Effector memory CD8-positive, alpha-beta T cell (primary cell): Measurements from ENCODE around the gene PABPC1L.

Source experiments
- ATAC-seq: fragments of 150-1000 bp; cut with Tn5 transposase; replicated peaks from 2 replicates; pipeline ENCODE4 v1.10.0; 2021; ENCODE audit warnings: mild to moderate bottlenecking, moderate library complexity
- DNase-seq, 3 experiments: peaks; one replicate each; pipeline ENCODE4 v3.0.0; 2021
- H3K27ac Mint-ChIP-seq, 2 donors: one replicate each; pipeline ENCODE4 v1.8.0; 2022; ENCODE audit warnings: mild to moderate bottlenecking in 2 of 2, mixed read lengths in 2 of 2, moderate library complexity in 2 of 2
- H3K27me3 Mint-ChIP-seq, 2 donors: one replicate each; pipeline ENCODE4 v1.8.0; 2022; ENCODE audit warnings: mixed read lengths in 2 of 2
- H3K36me3 Mint-ChIP-seq: one replicate; pipeline ENCODE4 v1.8.0; 2022; ENCODE audit warnings: mild to moderate bottlenecking, moderate library complexity, mixed read lengths; ENCODE audit not compliant: insufficient read depth
- H3K4me1 Mint-ChIP-seq, 2 donors: one replicate each; pipeline ENCODE4 v1.8.0; 2022; ENCODE audit warnings: low read depth in 2 of 2, mixed read lengths in 2 of 2
- H3K4me3 Mint-ChIP-seq, 2 donors: one replicate each; pipeline ENCODE4 v1.8.0; 2022; ENCODE audit warnings: mild to moderate bottlenecking in 2 of 2, mixed read lengths in 2 of 2, moderate library complexity in 2 of 2
- H3K9me3 Mint-ChIP-seq, 2 donors: one replicate each; pipeline ENCODE4 v1.8.0; 2022; ENCODE audit warnings: mixed read lengths in 2 of 2

Gene PABPC1L

DNA sequence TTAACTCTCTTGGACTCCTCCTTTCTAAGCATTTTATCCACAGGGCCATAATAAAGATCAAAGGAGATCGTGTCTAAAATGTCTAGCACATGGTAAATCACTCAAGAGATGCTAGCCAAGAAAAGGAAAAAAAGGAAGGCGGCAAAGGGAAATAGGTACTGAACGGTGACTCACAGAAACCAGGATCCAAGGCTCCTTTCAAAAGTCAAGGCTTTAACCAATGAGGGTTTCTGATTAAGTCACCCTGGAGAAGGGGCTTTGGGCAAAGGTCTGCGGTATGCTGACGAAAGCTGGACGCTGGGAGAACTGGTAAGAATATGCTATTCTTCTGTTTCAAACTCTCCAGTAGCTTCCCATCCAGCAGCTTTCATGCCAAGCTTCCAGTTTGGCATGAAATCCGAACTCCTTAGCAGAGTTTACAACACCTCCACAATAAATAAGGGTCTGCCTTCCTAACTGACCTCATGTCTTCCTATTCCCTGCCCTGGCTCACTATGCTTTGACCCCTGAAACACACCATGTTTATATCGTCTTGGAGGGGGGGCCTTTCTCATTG lies 49.3 kb downstream of the PABPC1L start:
- Mint-ChIP-seq H3K27ac (peak overlapping the region; percentile 84 to 88), H3K4me1 (peaks cover 23 to 39% of the 10 kb centered on the region in 2 donors), H3K27me3 (no peaks in the 10 kb centered on the region), H3K9me3 (no peaks in the 10 kb centered on the region), H3K36me3 (peaks cover 23% of the 10 kb centered on the region), H3K4me3 (peak overlapping the region; percentile 94 to 95)
- DNase-seq (no peak), ATAC-seq (no peak)

DNA sequence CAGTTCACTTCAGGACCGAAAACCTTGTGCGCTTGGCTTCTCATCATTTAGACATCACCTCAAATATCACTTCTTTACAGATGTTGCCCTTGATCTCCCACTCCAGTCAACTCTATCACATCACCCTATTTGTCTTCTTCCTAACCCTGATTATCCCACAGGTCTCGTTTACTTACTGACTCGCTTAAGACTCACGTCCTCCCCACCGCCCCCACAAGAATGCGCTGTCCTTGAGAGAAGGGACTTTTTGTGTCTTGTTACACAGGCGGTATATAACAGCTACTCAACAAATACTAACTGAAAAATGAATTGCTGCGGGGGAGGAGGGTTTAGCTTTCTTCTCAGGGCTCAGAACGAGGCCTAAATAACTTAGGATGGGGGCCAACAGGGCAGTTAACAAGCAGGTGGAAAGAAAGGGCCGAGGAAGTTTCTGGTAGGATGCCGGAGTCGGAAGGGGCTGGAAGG lies 49.8 kb downstream of the PABPC1L start:
- no peaks in the 10 kb centered on the region for H3K27me3 Mint-ChIP-seq
- H3K4me1 Mint-ChIP-seq, result peaks cover 23 to 39% of the 10 kb centered on the region in 2 donors
- peak overlapping the region; percentile 84 to 88 for H3K27ac Mint-ChIP-seq
- peaks cover 21% of the 10 kb centered on the region for H3K36me3 Mint-ChIP-seq
- DNase-seq, result peak; percentile 41 to 53 (median 49)
- ATAC-seq, result peak; percentile 71
- peak overlapping the region; percentile 94 to 95 for H3K4me3 Mint-ChIP-seq
- H3K9me3 Mint-ChIP-seq, result no peaks in the 10 kb centered on the region

DNA sequence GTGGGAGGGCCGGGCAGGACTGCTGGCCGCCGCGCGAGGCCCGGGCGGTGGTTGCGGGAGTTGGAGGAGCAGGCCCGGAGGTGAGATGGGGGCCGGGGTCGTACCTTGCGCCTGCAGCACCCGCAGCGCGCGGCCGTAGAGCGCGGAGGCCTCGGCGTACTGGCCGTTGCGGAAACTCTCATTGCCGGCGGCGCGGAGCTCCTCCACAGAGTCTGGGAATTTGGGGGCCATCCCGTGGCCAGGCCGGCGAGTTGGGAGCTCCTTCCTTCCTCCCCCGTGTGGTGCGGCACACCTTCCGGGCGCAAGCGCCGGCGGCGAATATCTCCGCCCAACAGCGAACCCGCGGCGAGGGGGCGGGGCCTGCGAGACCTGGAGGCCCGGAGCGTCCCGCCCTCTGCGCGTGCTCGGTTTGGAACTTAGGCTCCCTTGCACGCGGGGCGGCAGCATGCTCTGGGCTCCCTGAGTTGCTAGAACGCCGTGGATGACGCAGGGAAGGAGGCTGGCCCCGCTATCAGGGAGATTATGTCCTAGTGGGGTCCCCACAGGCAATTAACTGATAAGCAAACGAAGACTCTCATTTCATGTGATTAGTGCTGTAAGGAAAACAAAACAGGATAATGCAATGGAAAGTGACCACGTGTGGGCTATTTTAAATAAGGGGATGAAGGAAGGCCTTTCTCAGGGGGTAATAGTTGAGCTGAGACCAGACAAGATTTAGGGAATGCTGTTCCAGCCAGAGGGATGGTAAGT lies 50.4 kb downstream of the PABPC1L start, which contains the start of gene TOMM34:
TSS of gene TOMM34 (minus strand) at position 295 of the 750 bp plus-strand sequence. CDS start at position 231, 64 bp downstream.
- H3K4me1 Mint-ChIP-seq, result peaks cover 25 to 40% of the 10 kb centered on the region in 2 donors
- H3K9me3 Mint-ChIP-seq, result no peaks in the 10 kb centered on the region
- no peaks in the 10 kb centered on the region for H3K27me3 Mint-ChIP-seq
- DNase-seq (peak; percentile 89 to 92 (median 92)), ATAC-seq (peak; percentile 92)
- H3K4me3 Mint-ChIP-seq, result peak within 1 kb of the TSS; percentile 94 to 95
- H3K36me3 Mint-ChIP-seq, result peaks cover 15% of the 10 kb centered on the region
- H3K27ac Mint-ChIP-seq, result peak within 1 kb of the TSS; percentile 84 to 88

DNA sequence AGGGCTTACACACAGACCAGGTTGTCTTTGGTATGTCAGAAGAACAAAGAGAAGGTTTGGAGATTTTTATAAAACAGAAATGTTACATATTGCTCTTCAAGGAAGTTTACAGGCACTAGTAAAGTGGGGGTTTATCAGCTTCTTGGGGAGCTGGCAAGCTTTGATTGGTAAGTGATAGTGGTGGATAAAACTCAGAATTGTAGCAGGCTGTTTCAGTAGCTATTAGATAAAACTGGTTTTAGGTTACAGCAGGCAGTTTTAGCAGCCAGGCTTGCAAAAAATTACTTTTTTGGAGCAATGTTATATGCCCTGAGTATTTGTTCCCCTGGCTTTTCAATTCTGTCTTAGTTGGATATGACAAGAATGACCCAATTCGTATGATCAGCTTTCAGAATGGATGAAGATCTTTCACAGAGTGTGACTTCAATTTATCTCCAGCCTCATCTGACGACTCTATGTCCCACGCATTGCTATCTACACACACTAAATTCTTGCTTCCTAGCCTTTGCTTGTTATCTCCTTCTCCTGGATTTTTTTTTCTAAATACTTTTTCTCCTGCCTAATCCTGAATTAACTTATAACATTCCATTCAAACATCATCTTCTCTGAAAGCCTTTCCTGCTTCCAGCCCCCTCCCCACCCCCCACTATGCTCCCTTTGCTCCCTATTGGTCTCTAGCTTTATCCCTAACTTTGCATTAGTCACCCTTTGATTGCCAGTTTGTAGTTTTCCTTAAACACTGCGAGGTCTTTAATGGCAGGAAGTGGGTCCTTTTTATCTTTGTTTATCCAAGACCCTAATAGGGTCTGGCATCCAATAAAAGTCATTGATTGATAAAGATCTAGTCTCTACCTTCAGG lies 51.4 kb downstream of the PABPC1L start:
- Mint-ChIP-seq H3K27ac (peak overlapping the region; percentile 84 to 88), H3K27me3 (no peaks in the 10 kb centered on the region), H3K4me3 (peak overlapping the region; percentile 94 to 95), H3K36me3 (peaks cover 11% of the 10 kb centered on the region), H3K4me1 (peaks cover 29 to 49% of the 10 kb centered on the region in 2 donors), H3K9me3 (no peaks in the 10 kb centered on the region)
- ATAC-seq (no peak), DNase-seq (no peak)

DNA sequence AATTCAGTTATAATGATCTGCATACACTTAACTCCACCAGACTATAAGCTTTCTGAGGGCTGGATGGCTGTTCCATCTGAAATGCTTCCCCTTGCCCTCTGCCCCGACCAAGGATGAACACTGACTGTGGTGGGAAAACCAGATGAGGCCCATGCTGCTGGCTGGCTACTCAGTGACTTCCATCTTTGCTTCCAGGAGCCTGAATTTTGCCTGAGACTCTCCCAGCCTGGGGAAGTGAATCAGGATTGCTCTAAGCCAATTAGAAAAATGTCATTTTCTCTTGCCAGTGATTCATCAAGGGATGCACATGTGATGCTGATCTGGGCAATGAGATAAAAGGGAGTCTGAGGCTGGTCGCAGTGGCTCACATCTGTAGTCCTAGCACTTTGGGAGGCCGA lies 52.0 kb downstream of the PABPC1L start:
- H3K4me3 Mint-ChIP-seq, result peak overlapping the region in 1 of 2 donors; percentile 6

DNA sequence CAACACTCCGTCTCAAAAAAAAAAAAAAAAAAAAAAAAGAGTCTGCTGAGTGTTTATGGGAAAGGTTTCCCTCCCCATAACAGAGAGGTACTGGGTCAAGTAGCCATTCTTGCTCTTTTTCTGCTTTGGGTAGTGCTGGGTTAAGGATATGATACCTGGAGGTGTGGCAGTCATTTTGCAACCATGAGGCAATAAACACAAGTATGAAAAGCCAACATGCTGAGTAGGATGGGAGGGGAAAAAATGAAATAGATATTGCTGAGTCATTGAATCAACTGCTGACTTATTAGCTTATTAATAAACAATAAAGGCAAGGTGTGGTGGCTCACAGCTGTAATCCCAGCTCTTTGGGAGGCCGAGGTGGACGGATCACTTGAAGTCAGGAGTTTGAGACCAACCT lies 52.6 kb downstream of the PABPC1L start:
- H3K4me1 Mint-ChIP-seq, result peaks cover 32 to 58% of the 10 kb centered on the region in 2 donors
- no peaks in the 10 kb centered on the region for H3K27me3 Mint-ChIP-seq
- peaks cover 19% of the 10 kb centered on the region for H3K36me3 Mint-ChIP-seq
- ATAC-seq (no peak), DNase-seq (no peak)
- no peaks in the 10 kb centered on the region for H3K9me3 Mint-ChIP-seq
- no peak overlapping the region for H3K4me3 Mint-ChIP-seq
- no peak overlapping the region for H3K27ac Mint-ChIP-seq

More for the DNA sequence above, 52.0 kb downstream of the PABPC1L start:
- DNase-seq, result no peak
- peaks cover 30 to 55% of the 10 kb centered on the region in 2 donors for H3K4me1 Mint-ChIP-seq
- no peaks in the 10 kb centered on the region for H3K27me3 Mint-ChIP-seq
- ATAC-seq, result no peak
- peaks cover 16% of the 10 kb centered on the region for H3K36me3 Mint-ChIP-seq
- no peak overlapping the region for H3K27ac Mint-ChIP-seq
- no peaks in the 10 kb centered on the region for H3K9me3 Mint-ChIP-seq

DNA sequence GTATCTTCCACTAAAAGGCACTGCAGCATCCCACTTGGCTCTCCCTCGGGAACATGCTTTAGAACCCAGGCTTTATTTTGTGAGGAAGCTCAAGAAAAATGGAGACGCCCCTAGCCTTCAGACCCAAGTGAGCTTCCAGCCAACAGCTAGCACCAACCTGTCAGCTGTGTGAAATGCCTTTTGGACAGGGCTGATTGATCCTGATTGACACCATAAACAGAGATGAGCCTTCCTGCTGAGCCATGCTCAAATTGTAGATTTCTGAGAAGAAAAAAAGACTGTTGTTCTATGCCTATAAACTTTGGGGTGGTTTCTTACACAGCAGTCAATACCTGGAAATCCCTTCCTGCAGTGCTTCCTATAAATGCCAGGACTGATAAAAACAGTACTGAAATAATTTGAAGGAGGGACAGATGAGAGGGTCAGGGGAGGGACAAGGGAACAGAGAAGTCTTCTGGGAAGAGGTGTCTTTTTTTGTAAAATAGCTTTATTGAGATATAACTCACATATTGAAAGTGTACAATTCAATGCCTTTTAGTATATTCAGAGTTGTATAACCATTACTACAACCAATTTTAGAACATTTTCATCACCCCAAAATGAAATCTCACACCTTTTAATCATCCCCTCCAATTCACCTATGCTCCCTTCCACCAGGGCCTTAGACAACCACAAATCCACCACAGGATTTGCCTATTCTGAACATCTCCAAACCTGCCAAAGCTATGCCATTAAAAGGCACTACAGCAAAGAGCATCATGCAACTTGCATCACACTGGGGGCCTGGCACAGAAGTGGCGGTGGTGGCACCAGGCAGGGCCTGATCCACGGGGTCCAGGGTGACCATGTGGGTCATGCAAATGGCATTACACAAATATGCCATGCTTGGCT lies 53.7 kb downstream of the PABPC1L start:
- Mint-ChIP-seq H3K27me3 (no peaks in the 10 kb centered on the region), H3K36me3 (peaks cover 30% of the 10 kb centered on the region), H3K4me3 (no peak overlapping the region), H3K27ac (no peak overlapping the region), H3K9me3 (no peaks in the 10 kb centered on the region), H3K4me1 (peaks cover 34 to 58% of the 10 kb centered on the region in 2 donors)
- DNase-seq (no peak), ATAC-seq (no peak)

DNA sequence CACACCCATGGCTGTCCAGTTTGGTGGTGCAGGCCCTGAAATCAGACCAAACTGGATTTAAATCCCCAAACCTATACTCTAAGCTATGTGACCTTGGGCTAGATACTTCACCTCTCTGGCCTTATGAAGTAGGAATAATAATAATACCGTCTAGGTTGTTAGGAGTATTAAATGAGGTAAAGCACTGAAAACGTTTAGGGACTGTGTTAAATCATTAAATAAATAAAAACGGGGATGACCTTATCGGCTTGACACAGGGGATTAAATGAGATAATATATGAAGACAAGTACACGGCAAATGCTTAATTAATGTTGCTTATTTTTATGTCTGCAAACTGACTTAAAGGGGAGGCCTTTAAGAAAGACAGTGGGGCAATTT lies 55.8 kb downstream of the PABPC1L start:
- Mint-ChIP-seq H3K27me3 (no peaks in the 10 kb centered on the region), H3K9me3 (no peaks in the 10 kb centered on the region), H3K27ac (peak overlapping the region; percentile 98 to 99), H3K4me1 (peaks cover 35 to 60% of the 10 kb centered on the region in 2 donors), H3K36me3 (peaks cover 35% of the 10 kb centered on the region), H3K4me3 (peak overlapping the region; percentile 98 to 99)
- no peak for ATAC-seq
- DNase-seq, result no peak

DNA sequence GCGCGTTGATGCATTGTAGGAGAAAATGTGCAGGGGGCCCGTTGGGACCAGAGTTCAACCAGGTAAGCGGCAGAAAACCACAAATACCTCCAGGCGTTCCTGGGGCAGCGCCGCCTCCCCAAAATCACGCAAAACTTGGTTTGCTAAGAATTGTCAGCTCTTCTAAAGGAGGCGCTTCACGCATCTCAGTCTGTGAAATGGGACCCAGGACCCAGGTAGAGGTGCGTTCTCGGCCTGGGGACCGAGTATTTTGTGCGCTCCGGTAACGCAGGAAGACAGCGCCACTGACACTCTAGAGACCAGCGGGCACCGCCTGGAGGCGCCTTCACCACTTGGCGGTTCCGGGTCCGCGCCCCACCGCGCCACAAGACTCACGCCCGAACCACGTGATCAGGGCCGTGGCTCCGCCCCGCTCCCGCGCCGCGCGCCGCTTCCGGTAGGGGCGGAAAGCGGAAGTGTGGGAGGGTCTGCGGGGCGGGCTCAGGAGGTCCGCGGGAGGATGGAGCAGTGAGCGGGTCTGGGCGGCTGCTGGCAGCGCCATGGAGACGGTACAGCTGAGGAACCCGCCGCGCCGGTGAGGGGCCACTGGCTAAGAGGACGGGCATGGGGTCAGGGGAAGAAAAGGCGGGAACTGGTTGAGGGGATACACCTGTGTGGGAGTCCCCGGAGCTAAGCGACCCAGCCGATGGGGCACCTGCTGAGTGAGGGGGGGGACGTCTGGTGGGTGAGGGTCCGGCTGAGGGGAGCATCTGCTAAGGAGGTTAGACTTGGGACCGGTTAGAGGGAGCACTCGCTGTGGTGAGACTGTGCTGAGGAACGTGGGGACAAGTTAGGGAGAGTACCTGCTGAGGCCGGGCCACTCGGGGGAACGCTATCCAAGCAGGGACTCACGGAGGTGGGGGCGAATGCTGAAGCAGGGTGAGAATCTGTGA lies 56.4 kb downstream of the PABPC1L start, which contains the start of gene STK4:
TSS of gene STK4 (plus strand) at position 483 of the 932 bp plus-strand sequence. CDS start at position 540, 57 bp downstream.
- H3K4me1 Mint-ChIP-seq, result peaks cover 41 to 63% of the 10 kb centered on the region in 2 donors
- H3K9me3 Mint-ChIP-seq, result no peaks in the 10 kb centered on the region
- no peaks in the 10 kb centered on the region for H3K27me3 Mint-ChIP-seq
- peak within 1 kb of the TSS; percentile 98 to 99 for H3K4me3 Mint-ChIP-seq
- peak within 1 kb of the TSS; percentile 98 to 99 for H3K27ac Mint-ChIP-seq
- peaks cover 39% of the 10 kb centered on the region for H3K36me3 Mint-ChIP-seq
- DNase-seq (peak; percentile 92 to 95 (median 94)), ATAC-seq (peak; percentile 75)

DNA sequence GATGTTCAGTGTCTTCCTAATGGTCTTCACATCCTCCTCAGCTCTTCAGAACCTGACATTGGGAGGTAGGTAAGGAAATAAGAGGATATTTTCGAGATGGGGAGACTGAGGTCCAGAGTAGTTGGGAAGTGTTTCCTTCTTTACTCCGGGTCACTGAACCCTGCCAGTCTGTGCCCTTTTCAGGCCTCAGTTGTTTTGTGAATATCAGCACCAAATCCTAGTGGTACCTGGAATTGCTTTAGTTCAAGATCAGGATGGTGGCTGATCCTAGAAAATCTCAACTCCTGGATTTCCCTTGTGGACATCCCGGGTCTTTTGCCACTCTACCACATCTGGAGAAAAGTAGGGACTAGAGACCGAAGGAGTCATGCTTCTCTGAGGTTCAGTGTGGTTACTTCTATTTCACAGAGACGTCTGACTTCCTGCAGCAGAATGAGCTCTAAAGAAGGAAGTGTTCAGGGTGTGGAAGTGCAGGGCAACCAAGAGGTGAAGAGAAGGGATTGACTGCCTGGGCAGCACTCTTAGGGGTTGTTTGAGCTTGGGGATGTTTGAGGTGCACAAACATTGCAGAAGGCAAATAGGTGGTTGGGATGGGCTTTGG lies 57.4 kb downstream of the PABPC1L start:
- Mint-ChIP-seq H3K4me3 (peak overlapping the region; percentile 98 to 99), H3K4me1 (peaks cover 43 to 64% of the 10 kb centered on the region in 2 donors), H3K27me3 (no peaks in the 10 kb centered on the region), H3K36me3 (peaks cover 49% of the 10 kb centered on the region), H3K27ac (peak overlapping the region; percentile 98 to 99), H3K9me3 (no peaks in the 10 kb centered on the region)
- peak; percentile 43 for ATAC-seq
- DNase-seq, result peak; percentile 39 to 47 (median 45)

DNA sequence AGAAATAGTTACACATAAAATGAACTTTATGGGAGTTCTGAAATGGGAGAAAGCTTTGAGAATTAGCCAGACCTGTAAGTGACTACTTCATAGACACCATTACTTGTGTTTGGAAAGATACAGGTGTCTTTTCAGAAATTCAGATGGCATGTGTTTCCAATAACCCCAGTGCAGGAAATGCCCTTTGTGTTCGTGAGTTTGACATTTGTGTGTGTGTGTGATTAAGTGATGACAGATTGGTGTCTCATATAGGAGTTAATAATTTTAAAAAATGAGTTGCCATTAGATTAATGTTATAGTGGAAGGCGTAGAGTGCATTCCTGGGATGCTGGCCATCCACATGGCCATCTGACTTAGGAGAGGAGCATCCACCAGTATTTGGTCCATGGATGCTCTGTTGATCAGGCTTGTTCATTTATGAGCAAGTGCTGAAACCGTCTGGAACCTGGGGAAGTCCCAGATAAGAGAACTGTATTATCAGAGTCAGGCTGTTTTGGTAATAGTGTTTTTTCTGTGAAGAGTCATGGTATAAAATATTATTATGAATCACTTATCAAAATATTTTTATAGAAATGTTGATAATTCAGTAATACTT lies 59.5 kb downstream of the PABPC1L start:
- Mint-ChIP-seq H3K36me3 (peaks cover 70% of the 10 kb centered on the region), H3K27me3 (no peaks in the 10 kb centered on the region), H3K4me1 (peaks cover 56 to 75% of the 10 kb centered on the region in 2 donors), H3K9me3 (no peaks in the 10 kb centered on the region), H3K27ac (peak overlapping the region; percentile 98 to 99), H3K4me3 (peak overlapping the region; percentile 98 to 99)
- peak in 1 of 3 experiments; percentile 20 for DNase-seq
- ATAC-seq, result peak; percentile 11
